ENCODE measurements around the gene FAM53A.

The FAM53A gene

GRCh38 chr4:1637580-1638271 is 46.4 kb downstream of the FAM53A start:
- Histone ChIP-seq H3K36me3 (ENCODE audit: insufficient read depth) (no peaks in the 10 kb centered on the region), H2AFZ (ENCODE audit: low read depth) (no peak overlapping the region), H3K27ac (no peak overlapping the region), H3K4me3 (IDR thresholded peaks at IDR 0.05; ENCODE audit: insufficient read depth, low read depth, low read length) (no peak overlapping the region), H3K79me2 (ENCODE audit: insufficient read depth, low read depth) (no peaks in the 10 kb centered on the region), H3K9ac (no peak overlapping the region), H3K27me3 (ENCODE audit: insufficient read depth, low read depth) (peaks cover 29% of the 10 kb centered on the region; the same call in 1 of the 2 replicates), H4K20me1 (ENCODE audit: insufficient read depth) (no peaks in the 10 kb centered on the region), H3K4me1 (ENCODE audit: low read depth, poor library complexity, severe bottlenecking) (no peaks in the 10 kb centered on the region), H3K4me2 (no peak overlapping the region)
- no peak for TF ChIP-seq CTCF (conservative IDR thresholded peaks at IDR 0.05; ENCODE audit: low read depth, low read length)

- no peak for TF ChIP-seq CTCF (conservative IDR thresholded peaks at IDR 0.05; ENCODE audit: low read depth, low read length)
Observed at GRCh38 chr4:1636490-1637211, 47.5 kb downstream of the FAM53A start.

GRCh38 chr4:1635464-1635863 is 48.6 kb downstream of the FAM53A start:
- no peak for TF ChIP-seq CTCF (conservative IDR thresholded peaks at IDR 0.05; ENCODE audit: low read depth, low read length)
- peaks cover 33% of the 10 kb centered on the region; the same call in 1 of the 2 replicates for H3K27me3 ChIP-seq (ENCODE audit: insufficient read depth, low read depth)
- H3K4me2 ChIP-seq: no peak overlapping the region
- no peaks in the 10 kb centered on the region for H4K20me1 ChIP-seq (ENCODE audit: insufficient read depth)
- no peaks in the 10 kb centered on the region for H3K4me1 ChIP-seq (ENCODE audit: low read depth, poor library complexity, severe bottlenecking)
- no peaks in the 10 kb centered on the region for H3K36me3 ChIP-seq (ENCODE audit: insufficient read depth)
- H2AFZ ChIP-seq (ENCODE audit: low read depth): no peak overlapping the region
- no peaks in the 10 kb centered on the region for H3K79me2 ChIP-seq (ENCODE audit: insufficient read depth, low read depth)
- H3K4me3 ChIP-seq (IDR thresholded peaks at IDR 0.05; ENCODE audit: insufficient read depth, low read depth, low read length): no peak overlapping the region
- no peak overlapping the region for H3K9ac ChIP-seq
- H3K27ac ChIP-seq: no peak overlapping the region

More at GRCh38 chr4:1636490-1637211, 47.5 kb downstream of the FAM53A start:
- Histone ChIP-seq H3K79me2 (ENCODE audit: insufficient read depth, low read depth) (no peaks in the 10 kb centered on the region), H3K27me3 (ENCODE audit: insufficient read depth, low read depth) (peaks cover 35% of the 10 kb centered on the region; the same call in 1 of the 2 replicates), H3K4me2 (no peak overlapping the region), H3K4me3 (IDR thresholded peaks at IDR 0.05; ENCODE audit: insufficient read depth, low read depth, low read length) (no peak overlapping the region), H3K4me1 (ENCODE audit: low read depth, poor library complexity, severe bottlenecking) (no peaks in the 10 kb centered on the region), H3K27ac (no peak overlapping the region), H3K9ac (no peak overlapping the region), H4K20me1 (ENCODE audit: insufficient read depth) (no peaks in the 10 kb centered on the region), H3K36me3 (ENCODE audit: insufficient read depth) (no peaks in the 10 kb centered on the region), H2AFZ (ENCODE audit: low read depth) (no peak overlapping the region)

GRCh38 chr4:1633993-1634392 is 50.1 kb downstream of the FAM53A start:
- Histone ChIP-seq H3K27ac (no peak overlapping the region), H3K9ac (no peak overlapping the region), H3K27me3 (ENCODE audit: insufficient read depth, low read depth) (peaks cover 25% of the 10 kb centered on the region; the same call in 1 of the 2 replicates), H2AFZ (ENCODE audit: low read depth) (no peak overlapping the region), H3K36me3 (ENCODE audit: insufficient read depth) (no peaks in the 10 kb centered on the region), H4K20me1 (ENCODE audit: insufficient read depth) (no peaks in the 10 kb centered on the region), H3K4me2 (no peak overlapping the region), H3K79me2 (ENCODE audit: insufficient read depth, low read depth) (no peaks in the 10 kb centered on the region), H3K4me1 (ENCODE audit: low read depth, poor library complexity, severe bottlenecking) (no peaks in the 10 kb centered on the region), H3K4me3 (IDR thresholded peaks at IDR 0.05; ENCODE audit: insufficient read depth, low read depth, low read length) (no peak overlapping the region)
- no peak for TF ChIP-seq CTCF (conservative IDR thresholded peaks at IDR 0.05; ENCODE audit: low read depth, low read length)

Data from KMS-11 (cell line).